ENCODE measurements around the gene RPS27L.

DNA sequence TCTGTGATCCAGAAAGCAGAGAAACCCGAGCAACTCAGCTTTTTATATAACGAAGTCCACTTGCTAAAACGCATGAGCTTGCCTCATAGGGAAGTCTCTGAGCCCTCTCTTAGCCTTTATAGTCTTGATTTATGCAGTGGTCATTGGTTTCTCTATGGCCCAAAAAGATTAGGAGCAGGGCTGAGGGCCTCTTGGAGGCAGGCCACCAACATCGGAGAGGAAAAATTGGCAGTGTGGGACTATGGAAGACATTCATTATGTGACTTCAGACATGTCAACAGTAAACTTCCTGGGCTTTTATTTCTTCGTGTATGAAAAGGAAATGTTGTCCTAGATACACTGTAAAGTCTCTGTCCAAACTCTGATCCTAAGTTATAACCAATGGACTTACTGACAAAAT lies 45.6 kb upstream of the RPS27L start:
- TF ChIP-seq, protein P1, sequence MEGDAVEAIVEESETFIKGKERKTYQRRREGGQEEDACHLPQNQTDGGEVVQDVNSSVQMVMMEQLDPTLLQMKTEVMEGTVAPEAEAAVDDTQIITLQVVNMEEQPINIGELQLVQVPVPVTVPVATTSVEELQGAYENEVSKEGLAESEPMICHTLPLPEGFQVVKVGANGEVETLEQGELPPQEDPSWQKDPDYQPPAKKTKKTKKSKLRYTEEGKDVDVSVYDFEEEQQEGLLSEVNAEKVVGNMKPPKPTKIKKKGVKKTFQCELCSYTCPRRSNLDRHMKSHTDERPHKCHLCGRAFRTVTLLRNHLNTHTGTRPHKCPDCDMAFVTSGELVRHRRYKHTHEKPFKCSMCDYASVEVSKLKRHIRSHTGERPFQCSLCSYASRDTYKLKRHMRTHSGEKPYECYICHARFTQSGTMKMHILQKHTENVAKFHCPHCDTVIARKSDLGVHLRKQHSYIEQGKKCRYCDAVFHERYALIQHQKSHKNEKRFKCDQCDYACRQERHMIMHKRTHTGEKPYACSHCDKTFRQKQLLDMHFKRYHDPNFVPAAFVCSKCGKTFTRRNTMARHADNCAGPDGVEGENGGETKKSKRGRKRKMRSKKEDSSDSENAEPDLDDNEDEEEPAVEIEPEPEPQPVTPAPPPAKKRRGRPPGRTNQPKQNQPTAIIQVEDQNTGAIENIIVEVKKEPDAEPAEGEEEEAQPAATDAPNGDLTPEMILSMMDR (IDR thresholded peaks at IDR 0.05) = no peak
- no peak for TF ChIP-seq POLR2A (IDR thresholded peaks at IDR 0.05)

Measured in esophagus squamous epithelium (tissue), 4 donors.